GM12801 (cell line): ENCODE data around the gene RIN3.

Source experiments
- TF ChIP-seq, protein P1 (sequence below): IDR thresholded peaks from one replicate; pipeline ENCODE4 v1.5.1; 2011; ENCODE audit warnings: control low read depth; ENCODE audit not compliant: insufficient read length; ENCODE audit errors: extremely low read depth

The RIN3 gene

DNA sequence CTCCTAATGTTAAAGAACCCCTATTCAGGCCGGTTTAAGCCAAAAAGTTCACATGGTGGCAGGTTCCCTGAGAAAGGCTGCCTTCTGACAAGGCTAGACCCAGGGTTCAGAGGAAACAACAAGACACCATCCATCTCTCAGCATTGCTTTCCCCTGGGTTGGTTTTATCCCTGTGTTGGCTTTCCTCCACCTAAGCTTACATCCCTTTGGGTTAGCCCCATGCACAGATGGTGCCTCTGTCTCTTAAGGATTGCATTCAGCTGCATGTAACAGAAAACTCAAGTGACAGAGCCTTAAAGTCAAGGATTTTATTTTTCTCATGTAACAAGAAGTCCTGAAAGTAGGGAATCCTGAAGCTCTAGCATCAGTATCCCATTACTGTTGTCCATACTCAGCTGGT, 42.8 kb upstream of the RIN3 start:
- TF ChIP-seq, protein P1, sequence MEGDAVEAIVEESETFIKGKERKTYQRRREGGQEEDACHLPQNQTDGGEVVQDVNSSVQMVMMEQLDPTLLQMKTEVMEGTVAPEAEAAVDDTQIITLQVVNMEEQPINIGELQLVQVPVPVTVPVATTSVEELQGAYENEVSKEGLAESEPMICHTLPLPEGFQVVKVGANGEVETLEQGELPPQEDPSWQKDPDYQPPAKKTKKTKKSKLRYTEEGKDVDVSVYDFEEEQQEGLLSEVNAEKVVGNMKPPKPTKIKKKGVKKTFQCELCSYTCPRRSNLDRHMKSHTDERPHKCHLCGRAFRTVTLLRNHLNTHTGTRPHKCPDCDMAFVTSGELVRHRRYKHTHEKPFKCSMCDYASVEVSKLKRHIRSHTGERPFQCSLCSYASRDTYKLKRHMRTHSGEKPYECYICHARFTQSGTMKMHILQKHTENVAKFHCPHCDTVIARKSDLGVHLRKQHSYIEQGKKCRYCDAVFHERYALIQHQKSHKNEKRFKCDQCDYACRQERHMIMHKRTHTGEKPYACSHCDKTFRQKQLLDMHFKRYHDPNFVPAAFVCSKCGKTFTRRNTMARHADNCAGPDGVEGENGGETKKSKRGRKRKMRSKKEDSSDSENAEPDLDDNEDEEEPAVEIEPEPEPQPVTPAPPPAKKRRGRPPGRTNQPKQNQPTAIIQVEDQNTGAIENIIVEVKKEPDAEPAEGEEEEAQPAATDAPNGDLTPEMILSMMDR: no peak

DNA sequence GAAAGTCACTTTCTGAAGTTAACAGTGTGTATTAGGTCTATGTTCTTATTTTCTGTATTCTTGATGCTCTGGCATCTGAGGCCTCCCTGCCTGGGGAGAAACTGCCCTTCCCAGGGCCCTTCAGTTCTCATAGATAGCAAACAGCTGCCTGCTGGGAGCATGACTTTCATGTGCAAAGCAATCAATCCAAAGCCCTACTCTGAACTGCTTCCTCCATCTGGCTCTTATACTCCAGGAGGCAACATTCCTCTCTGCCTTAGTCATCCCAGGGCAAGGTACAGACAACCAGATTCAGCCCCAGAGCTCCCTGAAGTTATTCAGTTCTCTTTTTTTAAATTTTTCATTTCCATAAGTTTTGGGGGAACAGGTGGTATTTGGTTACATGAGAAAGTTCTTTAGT, 41.7 kb upstream of the RIN3 start:
- TF ChIP-seq, protein P1: no peak

DNA sequence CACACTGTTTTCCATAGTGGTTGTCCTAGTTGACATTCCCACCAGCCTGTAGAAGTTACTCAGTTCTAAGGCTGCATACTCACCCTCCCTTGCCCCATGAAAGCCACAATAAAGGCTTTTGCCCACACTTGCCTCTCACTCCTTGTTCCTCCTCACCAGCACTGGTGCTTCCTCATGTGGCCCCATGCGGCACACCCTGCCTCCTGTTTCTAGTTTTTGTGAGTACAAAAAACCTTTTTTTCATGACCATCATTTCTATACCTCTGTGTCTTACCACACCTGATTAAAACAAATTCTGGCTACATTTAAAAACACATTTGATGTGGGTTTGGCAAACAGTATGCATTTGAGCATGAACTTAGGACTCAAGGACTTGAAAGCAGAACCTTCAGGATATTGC, 40.7 kb upstream of the RIN3 start:
- TF ChIP-seq, protein P1: no peak

DNA sequence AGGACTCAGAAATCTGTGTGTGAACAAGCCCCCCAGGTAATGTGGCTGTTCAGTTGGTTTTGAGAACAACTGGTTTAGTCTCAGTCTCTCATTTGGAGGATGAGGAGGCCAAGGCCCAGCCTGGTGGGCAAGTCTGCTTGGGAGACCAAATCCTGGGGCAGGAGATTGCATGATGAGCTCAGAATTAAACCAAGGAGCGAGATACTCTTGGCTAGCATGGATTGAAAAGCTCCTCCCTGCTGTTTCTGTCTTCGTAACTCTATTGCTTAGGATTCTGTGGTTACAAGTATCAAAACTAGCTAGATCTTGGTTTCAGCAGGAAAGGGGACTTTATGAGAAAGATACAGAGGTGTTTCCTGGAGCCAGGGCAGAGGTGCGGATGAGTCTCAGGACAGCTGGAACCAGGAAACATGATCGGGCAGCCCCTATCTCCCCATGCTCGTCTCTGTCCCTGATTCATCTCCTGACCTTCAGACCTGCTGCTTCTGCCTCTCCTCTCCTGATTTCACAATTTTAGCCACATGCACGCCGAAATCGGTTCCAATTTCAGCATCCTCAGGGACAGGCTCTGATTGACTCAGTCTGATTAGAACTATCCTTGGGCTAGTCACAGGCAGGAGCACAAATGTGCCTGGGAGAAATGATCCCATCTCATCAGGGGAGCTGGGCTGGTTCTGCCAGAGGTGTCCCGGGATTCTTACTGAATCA, 40.2 kb upstream of the RIN3 start:
- TF ChIP-seq, protein P1: no peak

DNA sequence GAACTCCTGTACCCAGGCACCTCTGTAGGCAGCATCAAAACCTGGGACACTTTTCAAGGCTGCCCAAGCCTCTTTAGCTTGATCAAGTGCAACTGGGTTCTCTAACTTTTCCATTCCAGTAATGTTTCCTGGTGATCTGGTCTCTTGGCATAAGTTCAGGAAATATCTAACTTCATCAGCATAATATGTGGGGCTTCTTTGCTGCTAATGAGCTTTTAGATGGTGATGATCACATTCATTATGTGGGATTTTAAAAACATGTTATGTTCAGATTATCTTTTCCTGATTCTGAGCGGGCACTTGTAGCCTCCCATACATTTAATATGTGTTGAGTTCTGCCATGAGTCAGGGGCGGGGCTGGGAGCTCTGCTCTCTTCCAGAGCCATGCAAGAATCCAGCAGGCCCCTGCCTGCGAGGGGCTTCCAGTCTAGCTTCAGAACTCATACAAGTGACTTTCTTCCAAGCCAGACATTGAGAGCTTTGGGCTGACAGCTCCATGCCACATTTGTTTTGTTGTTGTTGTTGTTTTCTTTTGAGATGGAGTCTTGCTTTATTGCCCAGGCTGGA, 39.5 kb upstream of the RIN3 start:
- TF ChIP-seq, protein P1: no peak

DNA sequence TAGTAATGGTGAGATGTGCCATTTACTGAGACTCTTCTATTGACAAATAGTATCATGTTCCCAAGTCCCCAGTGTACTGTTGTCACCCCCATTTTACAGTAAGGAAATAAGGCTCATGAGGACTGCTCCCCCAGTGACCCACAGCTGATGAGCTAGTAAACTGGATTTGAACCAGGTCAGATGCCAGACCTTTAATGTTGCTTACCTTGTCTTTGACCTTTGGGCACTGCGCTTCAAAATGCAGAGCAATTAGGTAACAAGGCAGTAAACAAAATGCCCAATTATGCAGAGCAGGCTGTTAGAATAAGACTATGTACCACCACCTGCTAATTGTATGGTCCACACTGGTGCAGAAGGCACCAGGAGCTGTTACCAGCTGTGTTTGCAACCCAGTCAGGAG, 38.5 kb upstream of the RIN3 start:
- TF ChIP-seq, protein P1: no peak

DNA sequence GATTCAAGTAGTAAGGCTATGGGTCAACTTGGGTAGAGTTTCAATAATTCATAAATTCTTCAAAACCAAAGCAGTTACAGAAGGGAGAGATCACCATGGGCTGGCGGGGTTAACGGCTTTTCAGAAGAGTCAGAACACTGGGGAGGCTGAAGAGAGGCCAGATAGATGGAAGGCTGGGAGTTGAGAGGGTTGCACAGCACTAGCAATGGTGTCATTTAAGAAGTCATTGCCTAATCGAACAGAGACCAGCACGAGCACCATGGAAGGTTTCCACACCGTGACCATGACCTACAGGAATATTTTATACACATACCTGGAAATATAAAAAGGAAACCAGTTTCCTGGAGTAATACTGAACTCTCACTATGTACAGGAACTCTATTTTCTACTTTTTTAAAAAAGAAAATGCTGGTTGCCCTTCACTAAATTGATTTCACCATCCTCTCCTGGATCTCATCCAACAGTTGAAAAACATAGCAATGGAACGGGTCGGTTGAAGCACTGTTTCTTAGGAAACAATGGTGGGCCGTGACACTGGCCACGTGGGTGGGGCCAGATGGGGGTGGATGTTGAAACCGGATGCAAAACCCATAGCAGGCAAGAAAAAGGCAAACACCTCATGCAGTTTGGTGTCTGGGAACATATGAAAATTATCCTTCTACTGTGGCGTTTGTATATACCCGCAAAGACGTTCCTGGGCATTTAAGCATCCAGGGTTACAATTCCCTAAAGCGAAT, 38.0 kb upstream of the RIN3 start:
- TF ChIP-seq, protein P1: no peak
